ENCODE results near the gene BOLA1. TPM values are rescaled to one million over a fixed set of nuclear protein-coding genes. Genes with fewer than 3 reads are reported as not detected.

BOLA1 gene
- total RNA-seq, 1 donor from 2014 or later = 11.6 TPM

DNA sequence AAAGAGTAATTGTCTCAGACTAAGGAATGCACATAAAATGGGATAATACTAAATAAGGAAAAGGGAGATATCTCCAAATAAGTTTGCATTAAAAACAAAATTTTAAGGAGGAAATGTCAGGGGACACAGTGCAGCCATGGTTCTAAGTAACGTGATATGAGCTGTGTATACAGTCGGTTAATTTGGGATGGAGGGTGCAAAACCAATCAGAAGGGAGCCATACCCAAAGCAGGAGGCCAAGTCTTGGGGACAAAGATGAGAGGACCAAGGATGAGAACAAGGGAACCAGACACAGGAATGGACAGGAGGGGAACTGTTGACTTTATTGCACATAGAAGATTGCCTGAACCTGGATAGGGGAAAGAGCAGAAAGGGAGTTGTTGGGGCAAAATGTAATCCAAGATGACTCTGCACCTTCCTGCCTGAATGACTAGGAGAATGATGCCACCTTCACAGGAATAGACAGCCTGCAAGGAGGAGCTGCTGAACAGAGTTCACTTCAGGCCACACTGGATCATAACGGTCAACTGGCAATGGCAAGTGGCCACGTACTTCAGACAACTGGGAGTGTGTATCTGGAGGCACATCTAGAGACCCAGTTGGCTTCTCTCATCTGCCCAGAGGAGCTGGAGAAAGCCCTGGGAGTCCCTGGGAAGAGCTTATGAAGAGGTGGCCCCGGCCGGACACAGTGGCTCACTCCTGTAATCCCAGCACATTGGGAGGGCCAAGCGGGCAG is 22.0 kb upstream of the BOLA1 start:
- TF ChIP-seq CTCF (IDR thresholded peaks at IDR 0.05; ENCODE audit: unreplicated experiment) = no peak
- Mint-ChIP-seq H3K36me3 (no peaks in the 10 kb centered on the region), H3K4me1 (no peaks in the 10 kb centered on the region), H3K27ac (no peak overlapping the region), H3K27me3 (ENCODE audit: low read depth) (no peaks in the 10 kb centered on the region), H3K9me3 (no peaks in the 10 kb centered on the region), H3K4me3 (no peak overlapping the region)
- no peak for DNase-seq (ENCODE audit: low spot score in 2 of 2, unreplicated experiment in 2 of 2)

DNA sequence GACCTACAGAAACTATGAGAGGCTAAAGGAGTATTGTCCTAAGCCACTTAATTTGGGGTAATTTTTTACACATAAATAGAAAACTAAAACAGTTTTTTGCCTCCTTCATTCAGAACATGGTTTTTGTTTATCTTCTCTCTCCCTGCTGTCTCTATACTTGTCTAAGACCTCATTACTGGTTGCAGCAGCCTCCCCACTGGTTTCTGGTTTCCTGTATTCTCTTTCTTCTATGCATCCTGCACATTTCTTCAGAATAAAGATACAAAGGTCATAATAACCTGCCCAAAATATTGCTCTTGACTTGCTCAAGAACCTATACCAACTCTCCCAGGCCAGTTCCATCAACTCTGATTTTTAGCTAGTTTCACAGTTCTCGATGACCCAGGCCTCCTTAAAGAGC is 19.8 kb upstream of the BOLA1 start:
- Mint-ChIP-seq H3K27ac (no peak overlapping the region), H3K9me3 (no peaks in the 10 kb centered on the region), H3K27me3 (ENCODE audit: low read depth) (no peaks in the 10 kb centered on the region), H3K4me3 (no peak overlapping the region), H3K4me1 (no peaks in the 10 kb centered on the region), H3K36me3 (no peaks in the 10 kb centered on the region)
- TF ChIP-seq CTCF (IDR thresholded peaks at IDR 0.05; ENCODE audit: unreplicated experiment) = no peak
- no peak for DNase-seq (ENCODE audit: low spot score in 2 of 2, unreplicated experiment in 2 of 2)

- H3K9me3 Mint-ChIP-seq = no peaks in the 10 kb centered on the region
- H3K27me3 Mint-ChIP-seq (ENCODE audit: low read depth) = no peaks in the 10 kb centered on the region
- H3K4me3 Mint-ChIP-seq = no peak overlapping the region
- no peak for TF ChIP-seq CTCF (IDR thresholded peaks at IDR 0.05; ENCODE audit: unreplicated experiment)
- no peaks in the 10 kb centered on the region for H3K4me1 Mint-ChIP-seq
- H3K36me3 Mint-ChIP-seq = no peaks in the 10 kb centered on the region
- DNase-seq (ENCODE audit: low spot score in 2 of 2, unreplicated experiment in 2 of 2) = no peak
- H3K27ac Mint-ChIP-seq = no peak overlapping the region
These were observed 17.5 kb upstream of the BOLA1 start for GRCh38 chr1:149881876-149882275.

GRCh38 chr1:149883598-149884247 is 15.6 kb upstream of the BOLA1 start:
- DNase-seq (ENCODE audit: low spot score in 2 of 2, unreplicated experiment in 2 of 2) = no peak
- TF ChIP-seq CTCF (IDR thresholded peaks at IDR 0.05; ENCODE audit: unreplicated experiment) = no peak
- no peaks in the 10 kb centered on the region for H3K36me3 Mint-ChIP-seq
- H3K4me3 Mint-ChIP-seq = no peak overlapping the region
- H3K27me3 Mint-ChIP-seq (ENCODE audit: low read depth) = no peaks in the 10 kb centered on the region
- no peaks in the 10 kb centered on the region for H3K4me1 Mint-ChIP-seq
- H3K27ac Mint-ChIP-seq = no peak overlapping the region
- no peaks in the 10 kb centered on the region for H3K9me3 Mint-ChIP-seq

GRCh38 chr1:149884433-149885338 is 14.7 kb upstream of the BOLA1 start:
- Mint-ChIP-seq H3K4me1 (peaks cover 2% of the 10 kb centered on the region), H3K36me3 (no peaks in the 10 kb centered on the region), H3K27me3 (ENCODE audit: low read depth) (no peaks in the 10 kb centered on the region), H3K9me3 (no peaks in the 10 kb centered on the region), H3K4me3 (no peak overlapping the region), H3K27ac (no peak overlapping the region)
- DNase-seq (ENCODE audit: low spot score in 2 of 2, unreplicated experiment in 2 of 2) = no peak
- TF ChIP-seq CTCF (IDR thresholded peaks at IDR 0.05; ENCODE audit: unreplicated experiment) = no peak

Measured in mesothelial cell of epicardium (in vitro differentiated cells).